GM19240 (cell line): ENCODE measurements around the gene HSDL1.

Experiments
- DNase-seq: peaks from one replicate; pipeline ENCODE4 v3.0.0; 2011; ENCODE audit warnings: low spot score; ENCODE audit not compliant: insufficient read length

The HSDL1 gene

DNA sequence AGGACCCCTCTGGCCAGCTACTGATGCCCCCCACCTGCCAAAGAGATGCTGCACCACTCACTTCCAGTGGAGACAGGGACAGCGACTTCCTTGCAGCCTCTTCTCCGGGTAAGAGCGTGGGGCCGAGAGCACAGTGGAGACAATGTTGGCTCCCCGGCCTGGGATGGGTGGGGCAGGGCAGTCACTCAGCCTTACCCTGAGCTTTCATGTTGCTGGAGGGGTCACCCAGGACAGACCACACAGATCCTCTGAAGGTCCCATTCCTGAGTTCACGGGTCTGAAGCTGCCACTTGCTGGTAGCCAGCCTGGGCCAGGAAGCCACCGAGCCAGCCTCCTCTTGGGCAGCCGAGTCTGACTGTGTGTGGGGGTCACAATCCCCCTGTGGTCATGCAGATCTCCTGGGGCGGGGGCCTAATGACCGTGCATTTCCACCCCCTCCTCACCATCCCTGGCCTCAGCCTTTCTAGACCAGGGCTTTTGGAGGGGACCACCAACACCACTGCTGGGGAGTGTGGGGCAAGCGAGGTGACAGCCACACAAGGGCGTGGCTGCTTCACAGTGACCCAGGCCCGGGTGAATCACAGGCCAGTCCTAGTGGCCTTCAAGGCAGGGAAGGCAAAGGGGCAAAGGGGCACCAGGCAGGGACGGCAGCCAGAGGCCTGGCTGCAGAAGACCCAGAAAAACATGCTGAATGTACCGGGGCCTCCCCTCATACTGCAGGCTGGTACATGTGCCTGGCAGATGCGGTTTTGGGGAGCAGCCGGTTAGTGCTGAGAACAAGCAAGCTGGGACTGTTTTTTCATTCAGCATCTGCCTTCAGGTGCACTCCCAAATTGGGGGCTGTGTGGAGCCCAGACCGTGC lies 31.4 kb upstream of the HSDL1 start:
- no peak for DNase-seq

DNA sequence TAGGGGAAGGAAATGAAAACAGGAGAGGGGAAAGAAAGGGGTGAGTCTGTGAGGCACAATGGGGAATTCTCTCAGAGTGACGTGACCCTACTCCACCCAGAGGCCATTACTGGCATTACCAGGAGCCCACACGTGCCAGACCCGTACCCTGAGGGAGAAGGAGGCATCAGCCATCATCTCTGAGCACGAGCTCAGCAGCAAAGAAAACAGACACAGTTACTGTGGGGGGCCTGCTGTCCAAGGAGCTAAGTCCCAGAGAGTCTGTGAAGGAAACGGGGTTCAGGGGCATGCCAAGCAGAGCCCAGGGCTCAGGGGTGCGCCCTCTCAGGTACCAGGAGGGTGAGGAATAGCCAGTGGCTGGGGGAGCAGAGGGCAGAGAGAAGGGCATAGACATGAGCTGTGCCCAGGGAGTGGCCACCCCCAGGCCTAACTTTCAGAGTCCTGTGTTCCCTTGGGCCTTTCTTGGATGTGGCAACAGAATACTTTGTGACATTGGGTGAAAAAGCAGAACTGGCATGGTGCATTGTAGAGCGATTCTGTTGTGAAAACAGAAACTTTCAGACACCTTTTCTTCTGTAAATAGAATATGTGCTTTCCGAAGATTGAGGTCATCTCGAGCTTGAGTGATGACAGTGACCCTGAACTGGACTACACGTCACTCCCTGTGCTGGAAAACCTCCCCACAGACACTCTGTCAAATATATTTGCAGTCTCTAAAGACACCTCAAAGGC lies 30.5 kb upstream of the HSDL1 start:
- peak; percentile 80 for DNase-seq

DNA sequence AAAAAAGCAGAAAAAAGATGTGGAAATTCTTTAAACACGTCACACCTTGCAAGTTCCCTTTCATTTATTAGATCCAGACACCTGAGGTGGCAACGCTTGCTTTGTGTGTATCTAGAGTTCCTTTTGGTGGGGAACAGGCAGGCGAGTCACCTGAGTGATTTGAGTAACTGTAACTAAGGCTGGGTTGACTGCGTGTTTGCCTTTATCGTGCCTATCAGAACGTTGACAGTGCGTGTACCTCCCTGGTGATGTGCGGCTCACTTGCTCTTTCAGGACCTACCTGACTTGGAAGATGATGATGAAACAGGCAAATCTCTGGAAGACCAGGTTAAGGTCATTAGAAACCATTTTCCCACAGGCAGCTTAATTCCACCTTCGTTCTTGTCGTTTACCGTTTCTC lies 29.4 kb upstream of the HSDL1 start:
- DNase-seq = no peak

DNA sequence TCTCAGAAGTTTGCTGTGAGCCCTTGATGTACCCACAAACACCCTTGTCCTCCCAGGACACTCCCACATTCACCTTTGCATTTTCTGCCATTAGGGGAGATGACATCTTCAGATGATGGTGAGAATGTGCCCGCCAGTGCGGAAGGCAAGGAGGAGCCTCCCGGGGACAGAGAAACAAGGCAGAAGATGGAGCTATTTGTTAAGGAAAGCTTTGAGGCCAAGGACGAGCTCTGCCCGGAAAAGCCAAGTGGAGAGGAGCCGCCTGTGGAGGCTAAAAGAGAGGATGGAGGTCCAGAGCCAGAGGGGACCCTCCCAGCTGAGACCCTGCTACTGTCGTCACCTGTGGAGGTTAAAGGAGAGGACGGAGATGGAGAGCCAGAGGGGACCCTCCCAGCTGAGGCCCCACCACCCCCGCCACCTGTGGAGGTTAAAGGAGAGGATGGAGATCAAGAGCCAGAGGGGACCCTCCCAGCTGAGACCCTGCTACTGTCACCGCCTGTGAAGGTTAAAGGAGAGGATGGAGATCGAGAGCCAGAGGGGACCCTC lies 24.9 kb upstream of the HSDL1 start:
- DNase-seq = no peak

DNA sequence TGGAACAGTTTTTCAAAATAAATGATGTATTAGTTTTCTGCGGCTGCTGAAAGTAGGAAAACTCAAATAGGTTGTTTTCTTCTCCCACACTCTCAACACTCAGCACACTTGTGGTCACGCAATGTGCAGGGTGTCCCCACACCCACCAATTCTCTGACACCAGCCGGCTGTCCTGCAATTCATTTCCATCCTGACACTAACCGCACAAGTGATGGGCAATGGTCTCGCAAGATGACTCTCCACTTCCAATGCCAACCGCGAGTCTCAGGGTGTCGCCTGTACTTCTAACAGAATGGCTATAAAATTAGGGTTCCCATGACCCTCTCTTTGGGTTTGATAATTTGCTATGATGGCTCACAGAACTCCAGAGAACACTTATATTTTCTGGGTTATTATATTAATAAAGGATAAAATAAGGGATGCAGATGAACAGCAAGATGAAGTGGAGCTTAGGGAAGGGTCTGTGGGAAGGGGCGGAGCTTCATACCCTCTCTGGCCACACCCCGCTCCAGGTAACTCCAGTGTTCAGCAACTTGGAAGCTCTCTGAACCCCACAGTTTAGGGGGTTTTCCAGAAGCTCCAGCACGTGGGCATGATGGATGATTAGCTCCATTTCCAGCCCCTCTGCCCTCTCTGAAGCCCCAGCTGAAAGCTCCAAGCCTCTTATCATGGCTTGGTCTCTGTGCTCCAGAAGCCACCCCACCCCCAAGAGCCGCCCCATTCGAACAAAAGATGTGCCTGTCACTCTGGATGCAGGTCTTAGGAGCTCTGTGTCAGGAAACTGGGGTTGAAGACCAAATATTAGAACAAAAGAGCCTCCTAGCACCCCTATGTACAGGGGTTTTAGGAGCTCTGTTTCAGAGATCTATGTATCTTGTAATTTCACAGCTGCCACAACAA lies 22.1 kb upstream of the HSDL1 start:
- DNase-seq = no peak

DNA sequence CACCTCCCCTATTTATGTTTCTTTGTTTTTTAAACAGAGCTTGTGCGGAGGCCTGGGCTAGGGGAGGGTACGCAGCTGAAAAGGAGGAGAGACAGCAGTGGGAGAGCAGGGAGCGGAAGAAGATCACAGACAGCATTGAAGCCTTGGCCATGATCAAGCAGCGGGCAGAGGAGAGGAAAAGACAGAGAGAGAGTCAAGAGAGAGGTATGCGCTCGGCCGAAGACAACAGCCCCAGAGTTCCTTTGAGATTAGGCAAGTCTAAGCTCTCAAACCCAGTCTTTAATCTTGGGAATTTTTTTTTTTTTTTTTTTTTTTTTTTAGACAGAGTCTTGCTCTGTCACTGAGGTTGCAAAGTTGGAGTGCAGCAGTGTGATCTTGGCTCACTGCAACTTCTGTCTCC lies 20.8 kb upstream of the HSDL1 start:
- DNase-seq = no peak

DNA sequence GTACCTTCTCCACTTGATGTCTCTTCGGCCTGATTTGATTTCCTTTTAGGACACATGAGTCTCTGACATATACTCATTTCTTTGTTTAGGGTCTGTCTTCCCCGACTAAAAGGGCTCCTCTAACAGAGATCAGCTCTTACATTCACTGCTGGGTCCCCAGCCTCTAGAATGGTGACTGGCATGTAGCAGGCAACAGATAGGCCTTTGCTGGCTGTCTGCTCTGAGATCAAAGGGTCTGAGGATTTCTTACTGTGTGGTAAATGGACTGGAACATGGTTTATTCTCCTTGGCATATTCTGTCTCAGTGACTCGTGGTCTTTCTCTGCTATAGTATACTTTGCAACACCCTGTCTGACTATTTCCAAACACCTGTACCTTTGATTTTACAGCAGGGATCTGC lies 16.8 kb upstream of the HSDL1 start:
- DNase-seq = no peak

DNA sequence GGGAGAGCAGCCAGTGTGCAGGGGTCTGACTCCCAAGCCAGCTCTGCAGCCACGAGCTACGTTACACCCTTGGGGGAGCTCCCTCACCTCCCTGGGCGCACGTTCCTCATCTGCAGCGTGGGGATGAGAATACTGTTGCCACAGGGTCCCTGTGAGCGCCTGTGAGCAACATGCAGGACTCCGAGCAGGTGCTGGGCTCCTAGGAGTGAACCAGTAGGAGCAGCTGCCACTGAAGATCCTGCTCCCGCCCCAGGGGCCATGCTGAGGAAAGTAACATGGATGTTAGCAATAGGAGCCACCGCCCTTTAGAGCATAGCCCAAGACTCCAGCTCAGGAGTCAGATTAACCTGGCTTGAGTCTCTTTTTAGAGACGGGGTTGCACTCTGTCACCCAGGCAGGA lies 16.1 kb upstream of the HSDL1 start:
- DNase-seq = no peak

DNA sequence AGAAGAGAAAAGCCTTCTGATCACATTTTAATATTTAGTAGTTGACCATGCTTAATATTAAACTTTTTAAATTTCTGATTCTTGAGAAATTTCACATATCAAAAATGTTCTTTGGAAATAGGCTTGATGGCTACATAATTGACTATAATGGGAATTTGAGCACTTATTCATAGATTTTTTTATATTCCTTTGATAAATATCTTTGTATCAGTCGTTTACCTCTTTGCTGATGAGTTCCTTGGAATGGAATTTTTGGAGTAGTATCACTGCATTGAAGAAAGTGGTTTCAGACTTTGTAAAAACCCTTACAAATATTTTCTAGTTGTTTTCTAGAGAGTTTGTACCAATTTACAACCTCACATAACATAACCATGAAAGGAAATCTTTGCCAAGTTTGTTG lies 14.8 kb upstream of the HSDL1 start:
- no peak for DNase-seq

DNA sequence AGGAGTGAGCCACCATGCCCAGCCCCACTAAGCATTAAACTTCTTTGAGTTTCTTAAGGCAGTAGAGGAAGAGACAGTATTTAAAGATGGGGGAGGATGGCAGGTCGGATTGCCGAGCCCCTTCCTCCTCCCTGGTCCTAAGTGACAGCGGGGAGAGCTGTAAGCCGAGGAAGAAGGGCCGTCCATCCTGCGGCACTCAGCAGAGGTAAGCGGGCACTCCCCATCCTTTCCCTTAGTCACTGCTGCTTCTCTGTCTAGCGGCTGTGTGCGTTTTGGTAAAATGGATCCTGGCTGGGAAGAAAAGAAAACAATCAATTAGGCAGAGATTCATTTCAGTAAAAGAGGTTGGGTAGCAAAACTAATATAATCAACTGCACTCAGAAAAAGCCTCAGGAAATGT lies 14.0 kb upstream of the HSDL1 start:
- no peak for DNase-seq

DNA sequence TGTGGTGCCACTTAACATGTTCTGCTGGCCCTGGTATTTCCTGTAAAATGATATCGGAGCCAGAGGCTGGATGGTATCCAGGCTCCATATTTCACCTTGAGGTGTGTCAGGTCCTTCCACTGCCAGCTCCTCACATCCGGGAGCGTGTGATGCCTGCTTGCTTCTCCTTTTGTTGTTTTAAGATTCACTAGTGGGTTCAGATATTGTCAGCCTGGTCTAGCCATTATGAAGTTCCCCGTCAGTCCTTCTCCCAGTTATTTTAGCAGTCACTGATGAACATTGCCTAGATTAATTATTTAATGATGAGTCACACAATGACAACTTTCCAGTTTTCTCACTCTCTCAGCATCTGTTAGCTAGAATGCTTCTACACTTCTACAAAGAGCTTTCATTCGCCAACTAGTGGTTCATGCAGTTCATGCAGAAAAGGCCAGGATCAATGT lies 11.4 kb upstream of the HSDL1 start:
- DNase-seq = no peak

DNA sequence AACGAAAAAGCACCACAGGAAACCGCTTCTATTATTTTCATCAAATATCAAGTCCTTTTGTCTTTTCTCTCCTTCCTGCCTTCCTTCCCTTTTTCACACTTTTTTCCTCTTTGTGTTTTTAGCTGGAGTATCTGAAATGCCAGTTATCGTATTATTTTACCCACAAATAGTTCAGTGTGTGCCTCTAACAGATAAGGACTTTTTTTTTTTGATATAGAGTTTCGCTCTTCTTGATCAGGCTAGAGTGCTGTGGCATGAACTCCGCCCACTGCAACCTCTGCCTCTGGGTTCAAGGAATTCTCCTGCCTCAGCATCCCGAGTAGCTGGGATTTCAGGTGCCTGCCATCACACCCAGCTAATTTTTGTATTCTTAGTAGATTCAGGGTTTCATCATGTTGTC lies 10.8 kb upstream of the HSDL1 start:
- no peak for DNase-seq

DNA sequence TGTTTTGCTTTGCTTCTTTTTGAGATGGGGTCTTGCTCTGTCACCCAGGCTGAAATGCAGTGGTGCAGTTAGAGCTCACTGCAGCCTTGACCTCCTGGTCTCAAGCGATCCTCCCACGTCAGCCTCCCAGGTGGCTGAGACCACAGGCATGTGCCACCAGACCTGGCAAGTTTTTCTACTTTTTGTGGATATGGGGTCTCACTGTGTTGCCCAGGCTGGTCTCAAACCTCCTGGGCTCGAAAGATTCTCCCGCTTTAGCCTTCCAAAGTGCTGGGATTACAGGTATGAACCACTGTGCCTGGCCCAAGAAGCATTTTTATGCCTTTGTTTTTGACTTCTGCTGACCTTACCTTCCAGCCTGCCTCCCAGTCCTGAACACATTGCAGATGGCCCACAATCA lies 10.2 kb upstream of the HSDL1 start:
- no peak for DNase-seq

DNA sequence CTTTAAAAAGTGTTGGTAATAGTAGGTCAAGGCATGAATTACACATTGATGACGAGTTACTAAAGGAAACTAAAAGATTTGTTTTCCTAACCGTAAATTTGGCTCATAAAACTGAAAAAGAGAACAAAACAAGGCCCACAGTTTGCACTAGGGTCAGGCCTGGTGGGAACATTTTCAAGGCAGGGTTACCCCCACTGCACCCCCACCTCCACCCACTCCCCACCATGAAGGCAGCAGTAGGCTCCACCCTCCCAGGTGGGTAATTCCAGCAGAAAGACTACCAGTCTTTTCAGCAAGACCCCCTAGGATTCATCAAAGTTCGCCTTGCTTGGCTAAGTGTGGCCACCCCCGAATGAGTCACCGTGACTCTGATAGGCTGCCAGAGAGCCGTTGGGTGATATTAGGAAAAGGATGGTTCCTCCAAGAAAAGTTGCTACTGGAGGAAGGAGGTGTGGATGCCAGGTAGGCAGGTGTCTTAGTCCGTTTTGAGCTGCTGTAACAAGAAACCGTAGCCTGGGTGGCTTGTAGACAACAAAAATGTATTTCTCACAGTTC lies 8.8 kb upstream of the HSDL1 start:
- DNase-seq = no peak

DNA sequence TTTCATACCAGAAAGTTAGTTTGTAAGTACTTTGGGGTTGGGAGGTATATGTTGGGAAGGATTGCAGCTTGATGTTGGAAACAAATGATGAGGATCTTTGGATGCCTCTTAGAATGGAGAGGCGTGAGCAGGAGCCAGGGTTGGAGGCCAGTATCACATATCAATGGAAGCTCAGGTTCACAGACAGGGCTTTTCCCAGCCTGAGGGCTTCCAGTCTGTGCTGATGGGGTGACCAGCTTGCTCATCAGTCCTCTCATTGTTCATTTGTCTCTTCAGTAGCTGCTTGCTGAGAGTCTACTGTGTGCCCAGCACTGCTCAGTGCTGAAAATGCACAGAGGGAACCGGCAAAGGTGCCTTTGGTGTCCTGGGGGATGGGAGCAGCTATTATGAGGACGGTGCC lies 5.9 kb upstream of the HSDL1 start:
- DNase-seq = no peak

DNA sequence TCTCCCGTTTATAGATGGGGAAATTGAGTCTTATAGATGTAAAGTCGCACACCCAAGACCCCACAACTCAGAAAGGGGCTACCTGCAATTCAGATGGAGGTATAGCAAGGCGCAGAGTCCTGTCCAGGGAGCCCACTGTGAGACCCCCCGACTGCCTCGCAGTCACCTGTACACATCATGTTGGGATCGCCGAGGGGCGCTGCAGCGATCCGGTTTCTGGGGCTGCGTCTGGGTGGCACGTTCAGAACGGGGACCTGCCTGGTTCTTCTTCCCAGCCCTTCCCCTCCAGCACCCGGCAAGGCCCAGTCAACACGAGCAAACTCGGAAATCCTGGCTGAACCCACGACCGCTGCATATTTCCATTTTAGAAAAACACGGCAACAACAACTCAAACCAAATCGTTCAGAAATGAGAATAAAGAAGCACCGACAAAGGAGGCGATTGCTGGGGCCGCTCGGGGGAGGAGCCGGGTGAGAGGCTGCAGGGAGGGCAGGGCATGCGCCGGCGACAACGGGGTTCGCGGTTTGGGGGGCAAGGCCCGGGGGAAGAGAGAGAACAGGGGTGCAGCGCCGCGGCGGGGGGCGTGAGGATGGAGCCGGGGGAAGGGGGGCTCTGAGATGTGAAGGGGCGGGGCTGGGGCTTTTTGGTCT lies 643 bp downstream of the HSDL1 start:
- DNase-seq = no peak

DNA sequence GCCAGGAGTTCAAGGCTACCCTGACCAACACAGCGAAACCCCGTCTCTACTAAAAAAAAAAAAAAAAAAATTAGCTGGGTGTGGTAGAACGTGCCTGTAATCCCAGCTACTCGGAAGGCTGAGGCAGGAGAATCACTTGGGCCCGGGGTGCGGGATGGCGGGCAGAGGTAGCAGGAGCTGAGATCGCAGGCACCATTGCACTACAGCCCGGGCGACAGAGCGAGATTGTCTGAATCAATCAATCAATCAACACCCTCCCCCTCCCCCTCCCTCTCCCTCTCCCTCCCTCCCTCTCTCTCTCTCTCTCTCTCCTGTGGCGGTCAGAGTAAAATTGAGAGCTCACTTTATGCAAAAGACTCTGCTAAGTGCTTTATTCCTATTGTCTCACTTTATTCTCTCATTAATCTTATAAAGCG lies 1.2 kb downstream of the HSDL1 start:
- DNase-seq = no peak

DNA sequence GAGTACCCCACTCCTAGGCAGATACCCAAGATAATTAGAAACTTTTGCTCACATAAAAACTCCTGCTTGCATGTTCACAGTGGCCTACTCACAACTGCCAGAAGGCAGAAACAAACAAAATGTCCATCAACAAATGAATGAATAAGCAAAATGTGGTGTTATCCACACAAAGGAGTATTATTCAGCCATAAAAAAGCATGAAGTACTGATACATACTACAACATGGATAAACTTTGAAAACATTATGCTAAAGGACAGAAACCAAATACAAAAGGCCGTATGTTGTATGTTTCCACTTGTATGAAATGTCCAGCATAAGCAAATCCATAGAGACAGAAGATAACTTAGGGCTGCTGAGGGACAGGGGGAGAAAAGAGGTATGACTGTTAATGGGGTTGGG lies 1.9 kb downstream of the HSDL1 start:
- no peak for DNase-seq

DNA sequence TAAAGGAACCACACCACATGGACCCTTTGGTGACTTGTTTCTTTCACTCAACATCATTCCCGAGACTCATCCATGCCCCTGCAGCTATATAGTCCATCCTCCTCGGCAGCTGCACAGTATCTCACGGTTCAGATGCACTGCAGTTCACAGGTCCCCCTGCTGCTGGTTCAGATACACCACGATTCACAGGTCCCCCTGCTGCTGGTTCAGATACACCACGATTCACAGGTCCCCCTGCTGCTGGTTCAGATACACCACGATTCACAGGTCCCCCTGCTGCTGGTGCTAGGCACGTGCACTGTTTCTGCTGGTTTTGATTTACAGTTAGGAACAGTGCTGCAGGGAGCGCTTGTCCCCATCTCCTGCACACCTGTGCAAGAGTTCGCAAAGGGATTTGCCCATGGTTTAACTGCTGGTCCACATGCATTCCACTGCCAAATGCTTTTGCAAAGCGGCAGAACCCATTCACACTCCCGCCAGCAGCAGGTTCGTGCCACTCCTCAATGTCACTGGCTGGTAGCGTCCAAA lies 3.8 kb downstream of the HSDL1 start:
- no peak for DNase-seq

DNA sequence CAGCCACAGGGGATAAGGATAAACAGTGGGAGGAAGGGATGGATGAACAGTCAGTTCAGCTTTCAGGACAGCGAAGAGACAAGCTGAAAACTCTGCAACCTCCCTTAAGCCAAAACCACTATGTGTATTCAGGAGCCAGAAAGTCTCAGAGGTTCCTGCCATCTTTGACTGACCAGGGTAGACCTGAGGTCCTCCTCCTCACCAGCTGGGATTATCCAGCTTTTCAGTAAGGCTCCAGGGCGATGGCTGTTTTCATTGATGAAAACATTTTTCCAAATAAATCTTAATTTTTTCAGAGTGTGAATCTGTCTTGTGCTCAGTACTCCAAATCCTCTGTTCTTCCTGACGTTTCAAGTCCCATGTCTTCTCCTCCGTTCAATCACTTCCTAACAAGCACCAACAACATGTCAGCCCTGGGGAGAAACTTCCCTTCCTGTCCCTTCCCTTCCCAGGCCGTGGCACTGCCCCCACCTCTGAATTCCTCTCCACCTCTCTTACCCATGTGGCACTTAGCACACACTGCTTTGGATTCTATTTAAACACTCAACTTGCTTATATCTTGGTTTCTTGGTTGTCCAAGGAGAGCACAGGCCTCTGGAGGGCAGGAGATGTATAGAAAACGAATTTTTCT lies 5.2 kb downstream of the HSDL1 start:
- no peak for DNase-seq
